ENCODE results near the gene FGFR4.

DNA sequence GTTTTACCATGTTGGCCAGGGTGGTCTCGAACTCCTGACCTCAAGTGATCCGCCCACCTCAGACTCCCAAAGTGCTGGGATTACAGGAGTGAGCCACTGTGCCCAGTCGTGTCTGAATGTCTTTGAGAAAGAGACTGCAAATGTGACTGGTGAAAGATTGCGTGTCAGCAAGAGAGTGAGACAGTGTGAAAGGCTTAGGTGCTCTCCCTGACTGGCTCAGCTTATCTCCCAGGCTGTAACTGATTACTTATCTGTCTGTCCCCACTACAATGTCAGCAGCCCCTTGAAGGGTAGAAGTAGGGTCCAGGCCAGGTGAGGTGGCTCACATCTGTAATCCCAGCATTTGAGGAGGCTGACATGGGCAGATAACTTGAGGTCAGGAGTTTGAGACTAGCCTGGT, 3.4 kb upstream of the FGFR4 start:
- TF ChIP-seq TAF1 (IDR thresholded peaks at IDR 0.05; ENCODE audit: low read depth), result no peak
- TF ChIP-seq MAX (IDR thresholded peaks at IDR 0.05), result no peak
- no peak for TF ChIP-seq CREB1 (IDR thresholded peaks at IDR 0.05; ENCODE audit: low read depth)
- no peak for TF ChIP-seq EP300 (IDR thresholded peaks at IDR 0.05; ENCODE audit: borderline replicate concordance)
- no peak for TF ChIP-seq EGR1 (IDR thresholded peaks at IDR 0.05)
- TF ChIP-seq FOXM1 (IDR thresholded peaks at IDR 0.05; ENCODE audit: borderline replicate concordance, low read depth), result no peak
- TF ChIP-seq CEBPB (IDR thresholded peaks at IDR 0.05), result no peak
- TF ChIP-seq RAD21 (IDR thresholded peaks at IDR 0.05; ENCODE audit: low read depth), result no peak
- TF ChIP-seq YY1 (IDR thresholded peaks at IDR 0.05; ENCODE audit: low read depth), result no peak
- no peak for TF ChIP-seq TEAD4 (IDR thresholded peaks at IDR 0.05)

All from Ishikawa (cell line).